NCI-H524 (cell line): Measurements from ENCODE around the gene A4GALT.

Source experiments
- DNase-seq, 2 experiments: peaks; one replicate each; lab custom pipeline; 2025; lab: John Stamatoyannopoulos, UW

The A4GALT gene

GRCh38 chr22:42700901-42701300, 19.8 kb downstream of the A4GALT start:
- DNase-seq, result no peak

- no peak for DNase-seq
Observed at GRCh38 chr22:42700355-42700754, 20.3 kb downstream of the A4GALT start.

- no peak for DNase-seq
Observed at GRCh38 chr22:42699976-42700352, 20.7 kb downstream of the A4GALT start.

GRCh38 chr22:42699281-42699975, 21.2 kb downstream of the A4GALT start:
- no peak for DNase-seq

GRCh38 chr22:42697542-42698013, 23.1 kb downstream of the A4GALT start:
- DNase-seq, result no peak

GRCh38 chr22:42696331-42696967, 24.2 kb downstream of the A4GALT start:
- no peak for DNase-seq

GRCh38 chr22:42695294-42695693, 25.4 kb downstream of the A4GALT start:
- DNase-seq, result no peak

- DNase-seq, result no peak
Observed at GRCh38 chr22:42693763-42694683, 26.6 kb downstream of the A4GALT start.

- DNase-seq, result no peak
Observed at GRCh38 chr22:42693055-42693762, 27.5 kb downstream of the A4GALT start.

GRCh38 chr22:42692239-42693054, 28.2 kb downstream of the A4GALT start:
- no peak for DNase-seq

GRCh38 chr22:42691440-42691839, 29.2 kb downstream of the A4GALT start:
- DNase-seq, result no peak

GRCh38 chr22:42688241-42689211, 32.1 kb downstream of the A4GALT start:
- peak; percentile 71 to 83 for DNase-seq

- no peak for DNase-seq
Observed at GRCh38 chr22:42686756-42687491, 33.7 kb downstream of the A4GALT start.

- DNase-seq, result peak in 1 of 2 experiments; percentile 66
Observed at GRCh38 chr22:42685941-42686653, 34.6 kb downstream of the A4GALT start.

- DNase-seq, result no peak
Observed at GRCh38 chr22:42684462-42685195, 36.0 kb downstream of the A4GALT start.

GRCh38 chr22:42683578-42684283, 36.9 kb downstream of the A4GALT start:
- DNase-seq, result peak in 1 of 2 experiments; percentile 44
